ENCODE results near the gene LHPP.

DNA sequence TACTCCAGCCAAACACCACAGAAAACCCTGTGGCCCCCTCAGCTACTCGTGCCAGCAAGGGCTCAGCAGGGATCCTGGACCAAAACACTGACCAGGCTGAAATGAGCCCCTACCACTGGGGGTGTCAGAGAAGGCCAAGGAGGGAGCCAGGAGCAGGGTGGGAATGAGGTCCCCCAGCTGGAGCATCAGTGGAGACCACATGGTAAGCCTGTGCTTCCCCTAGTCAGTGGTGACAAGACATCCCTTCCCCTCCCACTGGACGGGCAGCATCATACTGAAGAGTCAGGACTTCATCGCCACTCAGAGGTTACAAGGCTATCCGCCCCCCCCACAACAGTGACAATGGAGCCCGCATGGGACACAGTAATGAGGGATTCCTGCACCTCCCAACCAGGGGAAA is 99.6 kb downstream of the LHPP start:
- TF ChIP-seq POLR2AphosphoS5 (IDR thresholded peaks at IDR 0.05; ENCODE audit: low read depth, low read length) (no peak), POLR2A (IDR thresholded peaks at IDR 0.05; ENCODE audit: low read depth, low read length) (no peak), TAF1 (IDR thresholded peaks at IDR 0.05; ENCODE audit: borderline replicate concordance, low read depth, low read length) (no peak)

Measured in GM12892 (cell line).